Cardiac fibroblast (primary cell): ENCODE results near the gene CCDC88B.

Experiments used
- DNase-seq, 2 donors: peaks; one replicate each; pipeline versions ENCODE4 v3.0.0 to v3.0.0-alpha.2; 2010; ENCODE audit warnings: low read depth in 2 of 2
- H3K4me3 ChIP-seq, 2 donors: replicated peaks in 1 of 2; 1 replicate in 1 of 2; 2 replicates in 1 of 2; pipeline ENCODE4 v1.5.1; 2011; ENCODE audit warnings: low read depth in 2 of 2, low read length in 2 of 2, mild to moderate bottlenecking in 2 of 2, moderate library complexity in 1 of 2
- CTCF ChIP-seq: IDR thresholded peaks from one replicate; pipeline ENCODE4 v1.5.1; 2011; ENCODE audit warnings: low read depth, mild to moderate bottlenecking, low read length, inconsistent platforms

The CCDC88B gene

GRCh38 chr11:64353715-64354506 is 13.9 kb downstream of the CCDC88B start:
- TF ChIP-seq CTCF = no peak
- DNase-seq = no peak
- no peak overlapping the region for H3K4me3 ChIP-seq

- peak; percentile 85 to 87 for DNase-seq
- peak overlapping the region; percentile 3 to 39 for H3K4me3 ChIP-seq
- peak; percentile 89 for TF ChIP-seq CTCF
Measured at GRCh38 chr11:64355078-64355940, 15.3 kb downstream of the CCDC88B start.

GRCh38 chr11:64356498-64357411 is 16.8 kb downstream of the CCDC88B start:
- no peak overlapping the region for H3K4me3 ChIP-seq
- DNase-seq = peak; percentile 57 to 60
- peak; percentile 54 for TF ChIP-seq CTCF

GRCh38 chr11:64357446-64357845 is 17.4 kb downstream of the CCDC88B start:
- H3K4me3 ChIP-seq = no peak overlapping the region
- no peak for DNase-seq
- no peak for TF ChIP-seq CTCF

- TF ChIP-seq CTCF = no peak
- peak overlapping the region; percentile 44 to 50 for H3K4me3 ChIP-seq
- DNase-seq = peak; percentile 19 to 21
Measured at GRCh38 chr11:64357904-64358535, 18.0 kb downstream of the CCDC88B start.

- peak overlapping the region; percentile 44 to 50 for H3K4me3 ChIP-seq
- TF ChIP-seq CTCF = no peak
- no peak for DNase-seq
Measured at GRCh38 chr11:64358536-64358906, 18.5 kb downstream of the CCDC88B start.
